ENCODE results near the gene COL23A1. TPM values are rescaled to one million over a fixed set of nuclear protein-coding genes. Genes with fewer than 3 reads are reported as not detected.

COL23A1 gene
- total RNA-seq, 1 experiment from 2014 or later, result 5.7 TPM

DNA sequence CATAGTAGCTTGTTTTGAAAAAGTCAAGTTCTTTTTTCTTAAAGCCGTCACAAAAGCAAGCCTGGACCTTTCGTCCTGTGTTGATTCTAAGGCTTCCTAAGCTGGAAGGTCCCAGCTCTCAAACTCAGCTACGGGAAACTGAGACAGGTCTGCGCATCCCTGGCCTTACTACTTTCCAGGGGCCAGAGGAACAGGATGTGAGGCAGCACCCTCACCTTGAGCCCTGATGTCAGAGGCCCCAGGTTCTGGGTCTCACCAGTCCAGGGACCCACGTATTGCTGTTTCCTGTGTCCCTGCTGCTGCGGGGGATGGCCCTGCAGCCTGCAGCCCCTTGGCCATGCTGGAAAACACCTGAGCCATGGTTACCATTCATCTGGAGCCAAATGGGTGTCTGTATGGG is 123.9 kb downstream of the COL23A1 start:
- Histone ChIP-seq H3K4me1 (ENCODE audit: low read length) (no peaks in the 10 kb centered on the region), H3K27me3 (ENCODE audit: low read length) (no peaks in the 10 kb centered on the region), H3K79me2 (ENCODE audit: low read length) (no peaks in the 10 kb centered on the region), H2AFZ (ENCODE audit: low read length) (no peak overlapping the region), H4K20me1 (ENCODE audit: insufficient read depth, low read depth, low read length) (no peaks in the 10 kb centered on the region), H3K4me3 (ENCODE audit: low read length) (no peak overlapping the region), H3K4me2 (ENCODE audit: low read depth, low read length, poor library complexity, severe bottlenecking) (no peak overlapping the region), H3K9me2 (replicated peaks; ENCODE audit: insufficient read depth, low read length) (no peaks in the 10 kb centered on the region), H3K36me3 (ENCODE audit: insufficient read depth, low read length) (no peaks in the 10 kb centered on the region), H3K9me3 (ENCODE audit: low read length) (no peaks in the 10 kb centered on the region), H3K9ac (ENCODE audit: low read length) (no peak overlapping the region), H3K27ac (ENCODE audit: low read length) (no peak overlapping the region)
- DNase-seq, result no peak

- Histone ChIP-seq H3K27ac (ENCODE audit: low read length) (no peak overlapping the region), H4K20me1 (ENCODE audit: insufficient read depth, low read depth, low read length) (no peaks in the 10 kb centered on the region), H3K9ac (ENCODE audit: low read length) (no peak overlapping the region), H3K36me3 (ENCODE audit: insufficient read depth, low read length) (no peaks in the 10 kb centered on the region), H3K27me3 (ENCODE audit: low read length) (no peaks in the 10 kb centered on the region), H3K4me3 (ENCODE audit: low read length) (no peak overlapping the region), H3K4me2 (ENCODE audit: low read depth, low read length, poor library complexity, severe bottlenecking) (no peak overlapping the region), H3K9me3 (ENCODE audit: low read length) (no peaks in the 10 kb centered on the region), H3K4me1 (ENCODE audit: low read length) (no peaks in the 10 kb centered on the region), H3K9me2 (replicated peaks; ENCODE audit: insufficient read depth, low read length) (no peaks in the 10 kb centered on the region), H3K79me2 (ENCODE audit: low read length) (no peaks in the 10 kb centered on the region), H2AFZ (ENCODE audit: low read length) (no peak overlapping the region)
- no peak for DNase-seq
Observed at GRCh38 chr5:178465861-178466288, 124.3 kb downstream of the COL23A1 start.

DNA sequence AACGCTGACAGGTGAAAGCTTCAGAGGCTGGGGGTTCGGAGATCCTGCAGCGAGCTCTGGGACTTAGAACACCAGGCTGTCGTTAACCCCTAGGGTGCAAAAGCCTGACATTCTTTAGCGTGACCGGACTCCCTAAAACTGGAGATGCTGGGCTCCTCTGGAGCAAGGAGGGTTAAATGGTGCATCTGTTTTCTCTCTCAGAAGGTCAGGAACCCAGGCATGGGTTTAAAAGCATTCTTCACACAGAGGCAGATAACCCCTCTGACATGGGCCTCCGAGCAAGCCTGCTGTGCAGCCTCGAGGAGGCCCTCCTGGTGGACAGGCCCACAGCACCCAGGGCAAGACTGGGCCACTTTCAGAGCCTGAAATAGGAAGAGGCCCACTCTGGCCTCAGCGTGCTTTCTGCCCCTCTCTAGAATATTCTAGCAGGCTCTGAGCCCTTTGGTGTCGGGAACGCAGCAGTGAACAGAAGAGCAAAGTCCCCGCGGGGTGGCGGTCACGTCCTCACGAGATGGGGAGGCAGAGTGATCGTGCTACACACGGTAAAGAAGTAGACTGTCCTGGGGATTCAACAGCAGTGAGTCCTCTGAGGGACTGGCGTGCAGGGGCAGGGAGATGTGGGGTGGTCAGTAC is 124.8 kb downstream of the COL23A1 start:
- H3K4me2 ChIP-seq (ENCODE audit: low read depth, low read length, poor library complexity, severe bottlenecking), result no peak overlapping the region
- no peak overlapping the region for H3K27ac ChIP-seq (ENCODE audit: low read length)
- no peak overlapping the region for H3K9ac ChIP-seq (ENCODE audit: low read length)
- H3K9me2 ChIP-seq (replicated peaks; ENCODE audit: insufficient read depth, low read length), result no peaks in the 10 kb centered on the region
- H4K20me1 ChIP-seq (ENCODE audit: insufficient read depth, low read depth, low read length), result no peaks in the 10 kb centered on the region
- H3K4me3 ChIP-seq (ENCODE audit: low read length), result no peak overlapping the region
- no peaks in the 10 kb centered on the region for H3K9me3 ChIP-seq (ENCODE audit: low read length)
- H3K36me3 ChIP-seq (ENCODE audit: insufficient read depth, low read length), result no peaks in the 10 kb centered on the region
- DNase-seq, result no peak
- H2AFZ ChIP-seq (ENCODE audit: low read length), result no peak overlapping the region
- H3K27me3 ChIP-seq (ENCODE audit: low read length), result no peaks in the 10 kb centered on the region
- H3K4me1 ChIP-seq (ENCODE audit: low read length), result no peaks in the 10 kb centered on the region
- H3K79me2 ChIP-seq (ENCODE audit: low read length), result no peaks in the 10 kb centered on the region

GRCh38 chr5:178464431-178465048 is 125.7 kb downstream of the COL23A1 start:
- Histone ChIP-seq H3K36me3 (ENCODE audit: insufficient read depth, low read length) (no peaks in the 10 kb centered on the region), H3K9ac (ENCODE audit: low read length) (no peak overlapping the region), H4K20me1 (ENCODE audit: insufficient read depth, low read depth, low read length) (no peaks in the 10 kb centered on the region), H3K27ac (ENCODE audit: low read length) (no peak overlapping the region), H2AFZ (ENCODE audit: low read length) (no peak overlapping the region), H3K79me2 (ENCODE audit: low read length) (no peaks in the 10 kb centered on the region), H3K4me2 (ENCODE audit: low read depth, low read length, poor library complexity, severe bottlenecking) (no peak overlapping the region), H3K27me3 (ENCODE audit: low read length) (no peaks in the 10 kb centered on the region), H3K9me2 (replicated peaks; ENCODE audit: insufficient read depth, low read length) (no peaks in the 10 kb centered on the region), H3K4me1 (ENCODE audit: low read length) (no peaks in the 10 kb centered on the region), H3K9me3 (ENCODE audit: low read length) (no peaks in the 10 kb centered on the region), H3K4me3 (ENCODE audit: low read length) (no peak overlapping the region)
- no peak for DNase-seq

DNA sequence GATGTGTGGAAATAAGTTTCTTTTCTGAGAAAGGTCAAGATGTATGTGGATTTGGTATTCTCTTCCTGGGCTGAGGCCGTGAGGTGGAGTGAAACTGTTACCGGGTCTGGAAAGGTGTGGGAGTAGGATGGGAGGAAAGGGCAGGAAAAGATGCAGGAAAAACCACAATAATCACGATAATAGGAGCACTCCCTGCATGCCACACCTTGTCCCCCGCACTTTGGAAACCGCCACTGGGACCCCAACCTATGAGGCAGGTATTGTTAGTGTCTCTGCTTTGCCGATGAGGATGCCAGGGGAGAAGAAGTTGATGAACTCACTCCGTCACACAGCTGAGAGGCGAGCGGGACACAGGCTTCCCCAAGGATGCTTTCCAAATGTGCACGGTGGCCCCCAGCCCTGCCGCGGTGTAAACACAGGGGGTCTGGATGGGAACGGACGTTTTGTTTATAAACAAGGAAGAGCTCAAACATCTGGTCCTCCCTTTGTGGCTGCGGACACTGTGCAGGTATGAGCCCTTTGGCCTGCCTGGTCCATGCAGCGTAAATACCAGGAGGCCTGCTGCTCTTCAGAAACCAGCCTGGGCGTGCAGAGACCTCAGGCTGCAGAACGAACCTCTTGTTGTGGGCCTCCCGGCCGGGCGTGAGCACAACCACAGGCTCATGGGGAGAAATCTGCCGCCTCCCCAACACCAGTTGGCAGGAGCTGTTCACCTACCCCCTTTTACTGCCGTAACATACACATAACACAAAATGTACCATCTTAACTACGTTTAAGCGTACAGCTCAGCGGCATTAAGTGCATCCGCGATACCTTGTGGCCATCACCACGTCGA is 126.7 kb downstream of the COL23A1 start:
- H3K27ac ChIP-seq (ENCODE audit: low read length), result no peak overlapping the region
- no peak overlapping the region for H3K4me2 ChIP-seq (ENCODE audit: low read depth, low read length, poor library complexity, severe bottlenecking)
- H3K9me2 ChIP-seq (replicated peaks; ENCODE audit: insufficient read depth, low read length), result no peaks in the 10 kb centered on the region
- no peak overlapping the region for H2AFZ ChIP-seq (ENCODE audit: low read length)
- H3K4me3 ChIP-seq (ENCODE audit: low read length), result no peak overlapping the region
- H3K79me2 ChIP-seq (ENCODE audit: low read length), result no peaks in the 10 kb centered on the region
- H3K36me3 ChIP-seq (ENCODE audit: insufficient read depth, low read length), result no peaks in the 10 kb centered on the region
- H3K9me3 ChIP-seq (ENCODE audit: low read length), result no peaks in the 10 kb centered on the region
- H3K9ac ChIP-seq (ENCODE audit: low read length), result no peak overlapping the region
- no peaks in the 10 kb centered on the region for H3K4me1 ChIP-seq (ENCODE audit: low read length)
- no peak for DNase-seq
- H4K20me1 ChIP-seq (ENCODE audit: insufficient read depth, low read depth, low read length), result no peaks in the 10 kb centered on the region
- H3K27me3 ChIP-seq (ENCODE audit: low read length), result no peaks in the 10 kb centered on the region

DNA sequence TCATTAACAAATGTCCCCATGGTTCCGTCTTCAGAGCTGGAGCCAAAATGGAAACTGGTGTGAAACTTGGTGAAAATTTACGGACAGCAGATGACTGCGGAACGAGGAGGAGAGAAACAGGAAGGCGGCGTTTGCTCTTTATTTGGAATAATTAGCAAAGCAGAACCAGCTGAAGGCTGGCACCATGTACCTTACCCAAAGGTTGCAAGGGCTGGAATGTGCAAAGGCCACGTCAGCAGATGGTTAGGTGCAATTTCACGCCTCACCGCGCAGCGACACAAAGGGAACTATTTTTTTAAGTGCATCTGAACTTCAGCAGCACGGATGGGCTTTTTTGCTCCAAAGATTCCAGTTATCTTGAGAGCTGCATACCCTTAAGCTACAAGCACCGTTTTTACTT is 127.4 kb downstream of the COL23A1 start:
- no peaks in the 10 kb centered on the region for H3K36me3 ChIP-seq (ENCODE audit: insufficient read depth, low read length)
- H3K4me2 ChIP-seq (ENCODE audit: low read depth, low read length, poor library complexity, severe bottlenecking), result no peak overlapping the region

GRCh38 chr5:178462076-178462475 is 128.1 kb downstream of the COL23A1 start:
- H3K79me2 ChIP-seq (ENCODE audit: low read length), result no peaks in the 10 kb centered on the region
- H3K4me1 ChIP-seq (ENCODE audit: low read length), result no peaks in the 10 kb centered on the region
- H4K20me1 ChIP-seq (ENCODE audit: insufficient read depth, low read depth, low read length), result no peaks in the 10 kb centered on the region

More for the DNA sequence above, 127.4 kb downstream of the COL23A1 start:
- Histone ChIP-seq H3K4me3 (ENCODE audit: low read length) (no peak overlapping the region), H2AFZ (ENCODE audit: low read length) (no peak overlapping the region), H3K27ac (ENCODE audit: low read length) (no peak overlapping the region), H3K9me3 (ENCODE audit: low read length) (no peaks in the 10 kb centered on the region), H3K9me2 (replicated peaks; ENCODE audit: insufficient read depth, low read length) (no peaks in the 10 kb centered on the region), H4K20me1 (ENCODE audit: insufficient read depth, low read depth, low read length) (no peaks in the 10 kb centered on the region), H3K27me3 (ENCODE audit: low read length) (no peaks in the 10 kb centered on the region), H3K79me2 (ENCODE audit: low read length) (no peaks in the 10 kb centered on the region), H3K4me1 (ENCODE audit: low read length) (no peaks in the 10 kb centered on the region), H3K9ac (ENCODE audit: low read length) (no peak overlapping the region)
- no peak for DNase-seq

GRCh38 chr5:178461004-178461730 is 129.0 kb downstream of the COL23A1 start:
- H3K4me2 ChIP-seq (ENCODE audit: low read depth, low read length, poor library complexity, severe bottlenecking), result no peak overlapping the region
- DNase-seq, result peak; percentile 79
- H3K4me3 ChIP-seq (ENCODE audit: low read length), result no peak overlapping the region
- no peaks in the 10 kb centered on the region for H3K9me3 ChIP-seq (ENCODE audit: low read length)
- no peaks in the 10 kb centered on the region for H3K27me3 ChIP-seq (ENCODE audit: low read length)
- H3K9ac ChIP-seq (ENCODE audit: low read length), result no peak overlapping the region
- no peaks in the 10 kb centered on the region for H3K79me2 ChIP-seq (ENCODE audit: low read length)
- no peaks in the 10 kb centered on the region for H4K20me1 ChIP-seq (ENCODE audit: insufficient read depth, low read depth, low read length)
- H3K4me1 ChIP-seq (ENCODE audit: low read length), result no peaks in the 10 kb centered on the region
- no peak overlapping the region for H3K27ac ChIP-seq (ENCODE audit: low read length)
- no peak overlapping the region for H2AFZ ChIP-seq (ENCODE audit: low read length)
- no peaks in the 10 kb centered on the region for H3K9me2 ChIP-seq (replicated peaks; ENCODE audit: insufficient read depth, low read length)
- H3K36me3 ChIP-seq (ENCODE audit: insufficient read depth, low read length), result no peaks in the 10 kb centered on the region

More at GRCh38 chr5:178462076-178462475, 128.1 kb downstream of the COL23A1 start:
- Histone ChIP-seq H3K27ac (ENCODE audit: low read length) (no peak overlapping the region), H3K36me3 (ENCODE audit: insufficient read depth, low read length) (no peaks in the 10 kb centered on the region), H3K4me2 (ENCODE audit: low read depth, low read length, poor library complexity, severe bottlenecking) (no peak overlapping the region), H3K9me2 (replicated peaks; ENCODE audit: insufficient read depth, low read length) (no peaks in the 10 kb centered on the region), H2AFZ (ENCODE audit: low read length) (no peak overlapping the region), H3K9ac (ENCODE audit: low read length) (no peak overlapping the region), H3K9me3 (ENCODE audit: low read length) (no peaks in the 10 kb centered on the region), H3K4me3 (ENCODE audit: low read length) (no peak overlapping the region), H3K27me3 (ENCODE audit: low read length) (no peaks in the 10 kb centered on the region)
- DNase-seq, result no peak
